GM12878 (cell line): ENCODE results near the gene ACSL3. TPM values are rescaled to one million over a fixed set of nuclear protein-coding genes. Genes with fewer than 3 reads are reported as not detected.

Experiments used
- ATAC-seq: fragments of 200-7000 bp; cut with Tn5 transposase; 3 replicates; pipeline ENCODE4 v1.9.1; 2020; ENCODE audit warnings: mild to moderate bottlenecking, moderate library complexity
- BruUV-seq: library from RNA; stranded (reverse); fragments of 400-500 nt; replicated peaks from 2 replicates; lab custom pipeline; 2021; lab: Mats Ljungman, UMichigan
- CTCF ChIA-PET: fragments of 300-600 bp; sonication (Branson Sonifier 250); formaldehyde crosslinking; extraction: SDS; loops from one replicate; lab custom pipeline; 2021; ENCODE audit warnings: inconsistent platforms; lab: Yijun Ruan, JAX
- POLR2A ChIA-PET: fragments of 350-600 bp; formaldehyde crosslinking; extraction: SDS; loops from one replicate; lab custom pipeline; 2021; ENCODE audit warnings: inconsistent platforms; lab: Charles Lee
- RAD21 ChIA-PET: fragments of 300-600 bp; sonication (Branson Sonifier 250); formaldehyde crosslinking; loops from one replicate; lab custom pipeline; 2023; ENCODE audit warnings: antibody characterized with exemption; ENCODE audit not compliant: unreplicated experiment; lab: Charles Lee
- SMC1A ChIA-PET: fragments of 300-600 bp; sonication (Branson Sonifier 250); formaldehyde crosslinking; loops from one replicate; lab custom pipeline; 2023; ENCODE audit not compliant: unreplicated experiment, uncharacterized antibody; lab: Charles Lee
- DNase-seq: peaks from one replicate; pipeline ENCODE4 v3.0.0-alpha.2; 2011; ENCODE audit warnings: low read depth, low spot score
- FAIRE-seq: peaks from 3 replicates; lab custom pipeline; 2011; peaks lifted over from hg19 to GRCh38; lab: Jason Lieb, UNC
- H2AFZ ChIP-seq: 2 replicates; pipeline ENCODE4 v1.6.0; 2011; ENCODE audit warnings: low read depth, low read length, control low read depth; ENCODE audit not compliant: control insufficient read depth
- H3K27ac ChIP-seq: 2 replicates; pipeline ENCODE4 v1.5.1; 2011; ENCODE audit warnings: control low read depth; ENCODE audit not compliant: control insufficient read depth, insufficient read depth
- H3K27me3 ChIP-seq, 2 experiments: replicated peaks in 1 of 2; 2 replicates each; pipeline versions ENCODE4 v1.6.0 to v1.6.1; 2011; ENCODE audit warnings: low read length in 1 of 2; ENCODE audit not compliant: control insufficient read depth in 2 of 2, insufficient read depth in 2 of 2
- H3K36me3 ChIP-seq, 2 experiments: 2 replicates each; pipeline ENCODE4 v1.5.1; 2011; ENCODE audit warnings: low read length in 1 of 2; ENCODE audit not compliant: control insufficient read depth in 2 of 2, insufficient read depth in 2 of 2
- H3K4me1 ChIP-seq: 2 replicates; pipeline ENCODE4 v1.6.1; 2011; ENCODE audit warnings: mild to moderate bottlenecking, low read length, moderate library complexity, mixed read lengths; ENCODE audit not compliant: control insufficient read depth, insufficient read depth
- H3K4me2 ChIP-seq: 2 replicates; pipeline ENCODE4 v1.6.0; 2011; ENCODE audit warnings: control low read depth; ENCODE audit not compliant: control insufficient read depth, insufficient read depth
- H3K4me3 ChIP-seq: fragments of 200-600 bp; sonication (generic); 2 replicates; pipeline ENCODE4 v1.5.1; 2016
- H3K79me2 ChIP-seq: 2 replicates; pipeline ENCODE4 v1.6.0; 2011; ENCODE audit warnings: low read length; ENCODE audit not compliant: control insufficient read depth, insufficient read depth
- H3K9ac ChIP-seq: 2 replicates; pipeline ENCODE4 v1.8.0; 2011; ENCODE audit warnings: low read length, control low read depth, mixed read lengths; ENCODE audit not compliant: control insufficient read depth, insufficient read depth
- H3K9me3 ChIP-seq: replicated peaks from 3 replicates; pipeline ENCODE4 v1.5.1; 2011; ENCODE audit warnings: mild to moderate bottlenecking, low read length; ENCODE audit not compliant: control insufficient read depth, insufficient read depth
- H4K20me1 ChIP-seq: 2 replicates; pipeline ENCODE4 v1.6.0; 2011; ENCODE audit not compliant: control insufficient read depth, insufficient read depth
- ASH2L ChIP-seq: fragments of 300-600, 200-600 bp; sonication (generic); IDR thresholded peaks from 2 replicates; pipeline ENCODE4 v1.6.1; 2017; ENCODE audit warnings: low read depth, mild to moderate bottlenecking, borderline replicate concordance
- BCL11A ChIP-seq: IDR thresholded peaks from 2 replicates; pipeline ENCODE4 v1.6.1; 2011; ENCODE audit warnings: low read depth, low read length
- CHD1 ChIP-seq: IDR thresholded peaks from 2 replicates; pipeline ENCODE4 v1.6.1; 2012; ENCODE audit warnings: low read depth, low read length, improper control_type of control experiment
- EP300 ChIP-seq, 2 experiments: fragments of 150-350 bp in 1 of 2; IDR thresholded peaks; 2 replicates each; pipeline ENCODE4 v1.6.1; 2011 to 2012; ENCODE audit warnings: low read depth in 2 of 2, low read length in 2 of 2, borderline replicate concordance in 1 of 2, improper control_type of control experiment in 1 of 2, inconsistent platforms in 1 of 2; ENCODE audit not compliant: control insufficient read depth in 1 of 2
- KDM1A ChIP-seq: fragments of 200-600 bp; sonication (generic); IDR thresholded peaks from 2 replicates; pipeline ENCODE4 v1.6.1; 2016; ENCODE audit warnings: borderline replicate concordance
- MYB ChIP-seq: fragments of 150-350 bp; IDR thresholded peaks from 2 replicates; pipeline ENCODE4 v1.6.1; 2014; ENCODE audit warnings: mild to moderate bottlenecking, low read depth, low read length, borderline replicate concordance
- PKNOX1 ChIP-seq: fragments of 450-650 bp; IDR thresholded peaks from 2 replicates; pipeline ENCODE4 v1.6.1; 2016; ENCODE audit warnings: mild to moderate bottlenecking
- TAF1 ChIP-seq: IDR thresholded peaks from 2 replicates; pipeline ENCODE4 v1.6.1; 2011; ENCODE audit warnings: mild to moderate bottlenecking, low read depth, low read length, borderline replicate concordance
- YY1 ChIP-seq: IDR thresholded peaks from 2 replicates; pipeline ENCODE4 v1.6.1; 2011; ENCODE audit warnings: low read depth, mild to moderate bottlenecking, low read length
- ZNF274 ChIP-seq: IDR thresholded peaks from one replicate; pipeline ENCODE4 v1.8.0; 2011; ENCODE audit not compliant: insufficient read length, insufficient read depth
- ZNF622 ChIP-seq: fragments of 450-650 bp; IDR thresholded peaks from 2 replicates; pipeline ENCODE4 v1.6.1; 2017; ENCODE audit warnings: mild to moderate bottlenecking, inconsistent platforms
- WGBS: methylation state at CpG from one replicate; pipeline ENCODE4 v1.1.6; 2016; ENCODE audit warnings: low lambda C conversion rate; ENCODE audit not compliant: insufficient replicate concordance, insufficient coverage; ENCODE audit errors: missing lambda C conversion rate; 5-methylcytosine and 5-hydroxymethylcytosine counted together
- in situ Hi-C: fragments of 300-500 bp; cut with MboI; formaldehyde crosslinking; loops from 9 replicates; pipeline ENCODE4 v1.14.3; 2018; ENCODE audit warnings: mixed read lengths
- intact Hi-C: fragments of 100-400 bp; cut with micrococcal nuclease; formaldehyde crosslinking; loops from one replicate; pipeline ENCODE4 v1.14.2; 2022; ENCODE audit not compliant: unreplicated experiment
- polyA plus RNA-seq, 11 experiments: library from polyadenylated mRNA; depleted of rRNA in 4 of 11; unstranded in 6 of 11; stranded (reverse) in 5 of 11; fragments of >200 nt; fragmentation: Nextera tagmentation in 4 of 11; fragmentation: Illumina TruSeq in 1 of 11; extraction: Ambion mirVana in 4 of 11; extraction: Trizol in 1 of 11; gene quantifications; 1 replicate in 1 of 11; 2 replicates in 10 of 11; pipeline versions ENCODE4 v1.2.1 to v1.2.3, GENCODE V29; 2011 to 2016; ENCODE audit warnings: inconsistent platforms in 2 of 11, missing spikeins in 2 of 11, low read depth in 1 of 11
- total RNA-seq, 4 experiments: library from RNA; depleted of rRNA in 3 of 4; stranded (reverse); fragments of >200 nt in 3 of 4; fragmentation: Illumina TruSeq in 1 of 4; extraction: Trizol in 1 of 4; gene quantifications; 2 replicates each; pipeline versions ENCODE4 v1.2.1 to v1.2.3, GENCODE V29; 2013 to 2021
- TF ChIP-seq, protein P1 (sequence below): fragments of 450-650 bp; IDR thresholded peaks from 2 replicates; pipeline ENCODE4 v1.6.1; 2017; ENCODE audit warnings: antibody characterized with exemption, mild to moderate bottlenecking, moderate library complexity
- TF ChIP-seq, protein P2 (sequence below): IDR thresholded peaks from 2 replicates; pipeline ENCODE4 v1.6.1; 2011; ENCODE audit warnings: low read depth, mild to moderate bottlenecking, low read length, moderate library complexity, borderline replicate concordance; ENCODE audit errors: extremely low read depth

The ACSL3 gene
- total and polyA plus RNA-seq, 10 of the 15 experiments (the other 5 are each of a cell fraction or from before 2014, with no cell fraction given), result 15.6 to 83.9 (median 56.7) TPM

GRCh38 chr2:222828572-222828971 lies 32.3 kb upstream of the ACSL3 start:
- TF ChIP-seq YY1 (no peak), MYB (no peak), CHD1 (no peak), KDM1A (no peak), ZNF274 (no peak), EP300 (IDR thresholded peaks at IDR 0.05; ENCODE audit: borderline replicate concordance in 1 of 2, control insufficient read depth in 1 of 2, low read depth in 2 of 2, low read length in 2 of 2) (no peak), ZNF622 (no peak), TAF1 (no peak), PKNOX1 (no peak), ASH2L (no peak), BCL11A (no peak)
- TF ChIP-seq, protein P1, sequence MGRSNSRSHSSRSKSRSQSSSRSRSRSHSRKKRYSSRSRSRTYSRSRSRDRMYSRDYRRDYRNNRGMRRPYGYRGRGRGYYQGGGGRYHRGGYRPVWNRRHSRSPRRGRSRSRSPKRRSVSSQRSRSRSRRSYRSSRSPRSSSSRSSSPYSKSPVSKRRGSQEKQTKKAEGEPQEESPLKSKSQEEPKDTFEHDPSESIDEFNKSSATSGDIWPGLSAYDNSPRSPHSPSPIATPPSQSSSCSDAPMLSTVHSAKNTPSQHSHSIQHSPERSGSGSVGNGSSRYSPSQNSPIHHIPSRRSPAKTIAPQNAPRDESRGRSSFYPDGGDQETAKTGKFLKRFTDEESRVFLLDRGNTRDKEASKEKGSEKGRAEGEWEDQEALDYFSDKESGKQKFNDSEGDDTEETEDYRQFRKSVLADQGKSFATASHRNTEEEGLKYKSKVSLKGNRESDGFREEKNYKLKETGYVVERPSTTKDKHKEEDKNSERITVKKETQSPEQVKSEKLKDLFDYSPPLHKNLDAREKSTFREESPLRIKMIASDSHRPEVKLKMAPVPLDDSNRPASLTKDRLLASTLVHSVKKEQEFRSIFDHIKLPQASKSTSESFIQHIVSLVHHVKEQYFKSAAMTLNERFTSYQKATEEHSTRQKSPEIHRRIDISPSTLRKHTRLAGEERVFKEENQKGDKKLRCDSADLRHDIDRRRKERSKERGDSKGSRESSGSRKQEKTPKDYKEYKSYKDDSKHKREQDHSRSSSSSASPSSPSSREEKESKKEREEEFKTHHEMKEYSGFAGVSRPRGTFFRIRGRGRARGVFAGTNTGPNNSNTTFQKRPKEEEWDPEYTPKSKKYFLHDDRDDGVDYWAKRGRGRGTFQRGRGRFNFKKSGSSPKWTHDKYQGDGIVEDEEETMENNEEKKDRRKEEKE, result no peak
- TF ChIP-seq, protein P2, sequence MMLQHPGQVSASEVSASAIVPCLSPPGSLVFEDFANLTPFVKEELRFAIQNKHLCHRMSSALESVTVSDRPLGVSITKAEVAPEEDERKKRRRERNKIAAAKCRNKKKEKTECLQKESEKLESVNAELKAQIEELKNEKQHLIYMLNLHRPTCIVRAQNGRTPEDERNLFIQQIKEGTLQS, result no peak
- Histone ChIP-seq H3K79me2 (no peaks in the 10 kb centered on the region), H4K20me1 (no peaks in the 10 kb centered on the region), H3K4me3 (no peak overlapping the region), H2AFZ (no peak overlapping the region), H3K4me1 (no peaks in the 10 kb centered on the region), H3K36me3 (no peaks in the 10 kb centered on the region), H3K27ac (no peak overlapping the region), H3K4me2 (no peak overlapping the region), H3K9ac (no peak overlapping the region), H3K9me3 (no peaks in the 10 kb centered on the region), H3K27me3 (no peaks in the 10 kb centered on the region; a peak in 1 of 4 replicates)
- ATAC-seq, result no peak
- DNase-seq, result no peak
- RAD21 ChIA-PET, result no interaction called here
- FAIRE-seq, result no peak
- BruUV-seq, result no TSS peak
- WGBS, result 62% methylated on average over 11 of the region's 11 CpGs
- intact Hi-C loops, result no loop called here
- SMC1A ChIA-PET, result no interaction called here
- CTCF ChIA-PET, result no interaction called here
- POLR2A ChIA-PET, result no interaction called here
- in situ Hi-C loops, result no loop called here
